Measurements from ENCODE around the gene SERPINB6.

The SERPINB6 gene

DNA sequence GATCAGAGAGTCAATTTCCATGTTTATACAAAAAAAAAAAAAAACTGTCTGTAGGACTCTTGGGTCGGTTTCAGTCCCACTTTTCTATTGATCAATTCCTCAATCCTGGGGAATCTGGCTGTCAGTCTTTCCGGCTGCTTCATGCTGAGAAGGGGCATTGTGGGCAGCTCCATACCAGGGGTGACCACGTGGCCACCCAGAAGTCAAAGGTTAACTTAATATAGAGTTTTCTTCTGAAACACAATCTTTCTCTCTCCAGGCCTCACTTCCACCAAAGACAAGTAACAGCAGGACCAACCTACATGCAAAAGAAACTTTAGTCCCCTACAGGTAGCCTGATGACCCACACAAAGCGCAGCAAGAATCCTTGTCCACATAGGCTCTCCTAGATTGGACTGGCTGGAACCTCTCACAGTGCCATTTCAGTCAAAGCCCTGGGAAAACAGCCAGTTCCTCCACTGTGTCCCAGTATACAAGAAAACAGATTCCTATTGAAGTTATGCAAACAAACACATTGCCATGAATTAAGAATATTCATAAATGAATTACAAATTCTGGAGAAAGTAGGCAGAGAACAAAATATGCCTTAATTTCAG is 49.7 kb downstream of the SERPINB6 start:
- Histone ChIP-seq H3K9ac (ENCODE audit: low read length) (no peak overlapping the region), H3K79me2 (ENCODE audit: insufficient read depth, low read length) (no peaks in the 10 kb centered on the region), H3K4me3 (ENCODE audit: low read depth, low read length, poor library complexity, severe bottlenecking) (no peak overlapping the region), H3K4me1 (ENCODE audit: insufficient read depth, low read length, severe bottlenecking) (peaks cover 4% of the 10 kb centered on the region), H3F3A (ENCODE audit: insufficient read depth, low read length) (no peaks in the 10 kb centered on the region), H3K27ac (ENCODE audit: low read depth, low read length, poor library complexity, severe bottlenecking) (no peak overlapping the region), H2AFZ (ENCODE audit: low read length) (no peak overlapping the region), H3K9me2 (ENCODE audit: low read depth, low read length) (no peaks in the 10 kb centered on the region), H3K9me3 (ENCODE audit: low read length) (no peaks in the 10 kb centered on the region), H3K36me3 (ENCODE audit: insufficient read depth, low read length) (no peaks in the 10 kb centered on the region), H3K4me2 (ENCODE audit: low read length) (no peak overlapping the region), H3K27me3 (ENCODE audit: insufficient read depth, low read length) (no peaks in the 10 kb centered on the region), H4K20me1 (ENCODE audit: insufficient read depth, low read length) (no peaks in the 10 kb centered on the region)
- TF ChIP-seq, protein P1, sequence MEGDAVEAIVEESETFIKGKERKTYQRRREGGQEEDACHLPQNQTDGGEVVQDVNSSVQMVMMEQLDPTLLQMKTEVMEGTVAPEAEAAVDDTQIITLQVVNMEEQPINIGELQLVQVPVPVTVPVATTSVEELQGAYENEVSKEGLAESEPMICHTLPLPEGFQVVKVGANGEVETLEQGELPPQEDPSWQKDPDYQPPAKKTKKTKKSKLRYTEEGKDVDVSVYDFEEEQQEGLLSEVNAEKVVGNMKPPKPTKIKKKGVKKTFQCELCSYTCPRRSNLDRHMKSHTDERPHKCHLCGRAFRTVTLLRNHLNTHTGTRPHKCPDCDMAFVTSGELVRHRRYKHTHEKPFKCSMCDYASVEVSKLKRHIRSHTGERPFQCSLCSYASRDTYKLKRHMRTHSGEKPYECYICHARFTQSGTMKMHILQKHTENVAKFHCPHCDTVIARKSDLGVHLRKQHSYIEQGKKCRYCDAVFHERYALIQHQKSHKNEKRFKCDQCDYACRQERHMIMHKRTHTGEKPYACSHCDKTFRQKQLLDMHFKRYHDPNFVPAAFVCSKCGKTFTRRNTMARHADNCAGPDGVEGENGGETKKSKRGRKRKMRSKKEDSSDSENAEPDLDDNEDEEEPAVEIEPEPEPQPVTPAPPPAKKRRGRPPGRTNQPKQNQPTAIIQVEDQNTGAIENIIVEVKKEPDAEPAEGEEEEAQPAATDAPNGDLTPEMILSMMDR (IDR thresholded peaks at IDR 0.05; ENCODE audit: low read length), result no peak
- TF ChIP-seq EZH2 (IDR thresholded peaks at IDR 0.05; ENCODE audit: borderline replicate concordance, low read length), result no peak

DNA sequence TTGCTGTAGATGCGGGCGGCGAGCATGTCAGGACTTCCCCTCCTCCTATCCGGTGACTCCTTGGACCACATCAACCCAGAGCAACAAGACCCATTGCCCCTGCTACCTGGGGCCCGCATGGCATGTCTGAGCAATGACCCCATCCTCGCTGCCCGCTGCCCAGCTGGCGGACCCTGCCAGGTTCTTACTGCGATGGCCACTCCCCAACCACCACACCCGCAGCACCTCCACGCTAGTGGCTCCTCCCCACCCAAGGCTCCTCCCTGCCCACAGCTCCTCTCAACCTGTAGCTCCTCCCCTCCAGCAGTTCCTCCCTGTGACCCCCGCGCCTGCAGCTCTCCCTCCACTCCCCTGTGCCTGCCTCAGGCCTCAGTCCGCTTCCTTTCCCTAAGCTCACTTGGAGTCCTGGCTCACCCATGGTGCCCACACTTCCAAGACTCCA is 50.7 kb downstream of the SERPINB6 start:
- H3K36me3 ChIP-seq (ENCODE audit: insufficient read depth, low read length), result no peaks in the 10 kb centered on the region
- H3K4me1 ChIP-seq (ENCODE audit: insufficient read depth, low read length, severe bottlenecking), result peaks cover 4% of the 10 kb centered on the region
- no peak overlapping the region for H3K4me2 ChIP-seq (ENCODE audit: low read length)
- H3K9me2 ChIP-seq (ENCODE audit: low read depth, low read length), result no peaks in the 10 kb centered on the region
- no peak overlapping the region for H2AFZ ChIP-seq (ENCODE audit: low read length)
- no peaks in the 10 kb centered on the region for H3K27me3 ChIP-seq (ENCODE audit: insufficient read depth, low read length)
- no peaks in the 10 kb centered on the region for H3K9me3 ChIP-seq (ENCODE audit: low read length)
- H3K79me2 ChIP-seq (ENCODE audit: insufficient read depth, low read length), result no peaks in the 10 kb centered on the region
- no peak overlapping the region for H3K4me3 ChIP-seq (ENCODE audit: low read depth, low read length, poor library complexity, severe bottlenecking)
- no peak overlapping the region for H3K9ac ChIP-seq (ENCODE audit: low read length)
- TF ChIP-seq, protein P1 (IDR thresholded peaks at IDR 0.05; ENCODE audit: low read length), result no peak
- no peak overlapping the region for H3K27ac ChIP-seq (ENCODE audit: low read depth, low read length, poor library complexity, severe bottlenecking)
- H3F3A ChIP-seq (ENCODE audit: insufficient read depth, low read length), result no peaks in the 10 kb centered on the region
- H4K20me1 ChIP-seq (ENCODE audit: insufficient read depth, low read length), result no peaks in the 10 kb centered on the region

DNA sequence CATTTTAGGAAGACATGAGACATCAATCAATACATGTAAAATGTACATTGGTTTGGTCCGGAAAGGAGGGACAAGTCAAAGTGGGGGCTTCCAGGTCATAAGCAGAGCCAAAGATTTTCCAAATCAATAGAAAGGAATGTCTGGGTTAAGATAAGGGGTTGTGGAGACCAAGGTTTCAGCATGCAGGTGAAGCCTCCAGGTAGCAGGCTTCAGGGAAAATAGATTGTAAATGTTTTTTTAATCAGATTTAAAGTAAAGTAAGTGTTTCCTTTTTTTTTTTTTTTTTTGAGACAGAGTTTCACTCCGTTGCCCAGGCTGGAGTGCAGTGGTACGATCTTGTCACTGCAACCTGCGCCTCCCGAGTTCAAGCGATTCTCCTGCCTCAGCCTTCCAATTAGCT is 51.5 kb downstream of the SERPINB6 start:
- no peaks in the 10 kb centered on the region for H3K27me3 ChIP-seq (ENCODE audit: insufficient read depth, low read length)
- H3K4me3 ChIP-seq (ENCODE audit: low read depth, low read length, poor library complexity, severe bottlenecking), result no peak overlapping the region
- H3K79me2 ChIP-seq (ENCODE audit: insufficient read depth, low read length), result no peaks in the 10 kb centered on the region
- TF ChIP-seq, protein P1 (IDR thresholded peaks at IDR 0.05; ENCODE audit: low read length), result no peak
- no peak for TF ChIP-seq EZH2 (IDR thresholded peaks at IDR 0.05; ENCODE audit: borderline replicate concordance, low read length)
- H3K4me2 ChIP-seq (ENCODE audit: low read length), result no peak overlapping the region
- no peaks in the 10 kb centered on the region for H3F3A ChIP-seq (ENCODE audit: insufficient read depth, low read length)
- H3K9me3 ChIP-seq (ENCODE audit: low read length), result no peaks in the 10 kb centered on the region
- H2AFZ ChIP-seq (ENCODE audit: low read length), result no peak overlapping the region
- no peaks in the 10 kb centered on the region for H3K9me2 ChIP-seq (ENCODE audit: low read depth, low read length)
- no peak overlapping the region for H3K27ac ChIP-seq (ENCODE audit: low read depth, low read length, poor library complexity, severe bottlenecking)
- no peaks in the 10 kb centered on the region for H4K20me1 ChIP-seq (ENCODE audit: insufficient read depth, low read length)
- no peaks in the 10 kb centered on the region for H3K36me3 ChIP-seq (ENCODE audit: insufficient read depth, low read length)
- H3K4me1 ChIP-seq (ENCODE audit: insufficient read depth, low read length, severe bottlenecking), result peaks cover 4% of the 10 kb centered on the region
- no peak overlapping the region for H3K9ac ChIP-seq (ENCODE audit: low read length)
